Left lung (tissue), 10 donors: ENCODE measurements around the gene KIAA0232. TPM values are rescaled to one million over a fixed set of nuclear protein-coding genes. Genes with fewer than 3 reads are reported as not detected.

Experiments used
- ATAC-seq: fragments of 200-7000 bp; cut with Tn5 transposase; one replicate; pipeline ENCODE4 v1.9.1; 2020; ENCODE audit warnings: moderate library complexity
- DNase-seq, 4 donors: peaks; one replicate each; pipeline ENCODE4 v3.0.0-alpha.2; 2013 to 2020
- H3K27ac ChIP-seq, 2 donors: fragments of 200-600 bp; sonication (generic) in 1 of 2; one replicate each; pipeline versions ENCODE4 v1.5.0 to v1.8.0; 2020 to 2021
- H3K27me3 ChIP-seq, 2 donors: fragments of 200-600 bp; sonication (generic) in 1 of 2; one replicate each; pipeline versions ENCODE4 v1.5.0 to v1.8.0; 2020 to 2021
- H3K36me3 ChIP-seq, 2 donors: fragments of 200-600 bp; sonication (generic) in 1 of 2; one replicate each; pipeline versions ENCODE4 v1.5.0 to v1.8.0; 2020 to 2021
- H3K4me1 ChIP-seq, 2 donors: fragments of 200-600 bp; one replicate each; pipeline ENCODE4 v1.8.0; 2021
- H3K4me3 ChIP-seq, 2 donors: fragments of 200-600 bp; sonication (generic) in 1 of 2; one replicate each; pipeline versions ENCODE4 v1.5.0 to v1.8.0; 2020 to 2021; ENCODE audit warnings: mild to moderate bottlenecking in 1 of 2
- H3K9me3 ChIP-seq, 2 donors: fragments of 200-600 bp; sonication (generic) in 1 of 2; one replicate each; pipeline versions ENCODE4 v1.5.0 to v1.8.0; 2020 to 2021
- intact Hi-C, 2 donors: fragments of 100-400 bp; cut with DNase I; formaldehyde crosslinking; loops; one replicate each; pipeline versions ENCODE4 v1.11.2 to v1.14.2; 2022
- polyA plus RNA-seq, 6 donors: library from polyadenylated mRNA; unstranded; fragments of 120-200 nt; gene quantifications; one replicate each; pipeline ENCODE4 v1.2.1, GENCODE V29; 2013; ENCODE audit not compliant: insufficient read length in 6 of 6
- total RNA-seq, 2 donors: library from RNA; stranded (reverse); fragmentation: NEBNext Ultra II Directional; extraction: Animal tissue kit (Norgen Biotek cat#: 25700); gene quantifications; one replicate each; pipeline ENCODE4 v1.2.1, GENCODE V29; 2021
- TF ChIP-seq, protein P1 (sequence below), 2 donors: fragments of 200-600 bp; sonication (generic) in 1 of 2; IDR thresholded peaks; one replicate each; pipeline versions ENCODE4 v1.5.0 to v1.8.0; 2021; ENCODE audit warnings: antibody characterized with exemption in 2 of 2
- donor health status: DM: no; HTN: yes; CAD: no.
- donor health status: DM: no; HTN: no; CAD: no.

KIAA0232 gene
- total and polyA plus RNA-seq, 8 donors: 24.3 to 34.3 (median 29.1) TPM

GRCh38 chr4:6819295-6819694 is 36.8 kb downstream of the KIAA0232 start:
- ATAC-seq (no peak), DNase-seq (no peak)
- Histone ChIP-seq H3K9me3 (peaks cover 0 to 14% of the 10 kb centered on the region in 2 donors), H3K4me1 (no peaks in the 10 kb centered on the region), H3K27me3 (no peaks in the 10 kb centered on the region), H3K36me3 (peaks cover 0 to 4% of the 10 kb centered on the region in 2 donors), H3K27ac (no peak overlapping the region), H3K4me3 (no peak overlapping the region)
- intact Hi-C loops: no loop called here
- TF ChIP-seq, protein P1, sequence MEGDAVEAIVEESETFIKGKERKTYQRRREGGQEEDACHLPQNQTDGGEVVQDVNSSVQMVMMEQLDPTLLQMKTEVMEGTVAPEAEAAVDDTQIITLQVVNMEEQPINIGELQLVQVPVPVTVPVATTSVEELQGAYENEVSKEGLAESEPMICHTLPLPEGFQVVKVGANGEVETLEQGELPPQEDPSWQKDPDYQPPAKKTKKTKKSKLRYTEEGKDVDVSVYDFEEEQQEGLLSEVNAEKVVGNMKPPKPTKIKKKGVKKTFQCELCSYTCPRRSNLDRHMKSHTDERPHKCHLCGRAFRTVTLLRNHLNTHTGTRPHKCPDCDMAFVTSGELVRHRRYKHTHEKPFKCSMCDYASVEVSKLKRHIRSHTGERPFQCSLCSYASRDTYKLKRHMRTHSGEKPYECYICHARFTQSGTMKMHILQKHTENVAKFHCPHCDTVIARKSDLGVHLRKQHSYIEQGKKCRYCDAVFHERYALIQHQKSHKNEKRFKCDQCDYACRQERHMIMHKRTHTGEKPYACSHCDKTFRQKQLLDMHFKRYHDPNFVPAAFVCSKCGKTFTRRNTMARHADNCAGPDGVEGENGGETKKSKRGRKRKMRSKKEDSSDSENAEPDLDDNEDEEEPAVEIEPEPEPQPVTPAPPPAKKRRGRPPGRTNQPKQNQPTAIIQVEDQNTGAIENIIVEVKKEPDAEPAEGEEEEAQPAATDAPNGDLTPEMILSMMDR (IDR thresholded peaks at IDR 0.05): no peak

GRCh38 chr4:6820695-6821094 is 38.2 kb downstream of the KIAA0232 start:
- TF ChIP-seq, protein P1 (IDR thresholded peaks at IDR 0.05): no peak
- intact Hi-C loops: no loop called here
- Histone ChIP-seq H3K27ac (no peak overlapping the region), H3K4me1 (no peaks in the 10 kb centered on the region), H3K4me3 (no peak overlapping the region), H3K27me3 (no peaks in the 10 kb centered on the region), H3K9me3 (peaks cover 0 to 14% of the 10 kb centered on the region in 2 donors), H3K36me3 (peaks cover 0 to 18% of the 10 kb centered on the region in 2 donors)
- ATAC-seq: no peak
- no peak for DNase-seq

DNA sequence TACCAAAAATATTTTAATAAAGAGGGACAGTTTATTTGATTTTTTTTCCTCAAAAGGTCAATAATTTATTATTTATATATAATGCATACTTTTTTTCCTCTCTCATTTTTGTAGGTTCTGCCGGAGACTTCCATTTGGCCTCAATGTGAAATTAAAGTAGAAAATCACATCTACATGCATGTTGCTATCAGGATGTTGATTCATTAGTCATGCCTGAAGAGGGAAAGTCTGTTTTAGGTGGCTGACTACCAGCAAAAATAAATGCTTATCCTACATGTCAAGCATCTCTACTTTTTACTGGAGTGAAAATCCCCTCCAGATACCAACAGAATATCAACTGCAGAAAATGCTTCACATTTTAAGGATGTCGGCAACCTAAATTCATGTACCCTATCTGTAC is 41.5 kb downstream of the KIAA0232 start:
- TF ChIP-seq, protein P1 (IDR thresholded peaks at IDR 0.05): no peak
- intact Hi-C loops: no loop called here
- Histone ChIP-seq H3K27ac (no peak overlapping the region), H3K36me3 (peaks cover 0 to 32% of the 10 kb centered on the region in 2 donors), H3K9me3 (peaks cover 0 to 8% of the 10 kb centered on the region in 2 donors), H3K4me3 (no peak overlapping the region), H3K4me1 (no peaks in the 10 kb centered on the region), H3K27me3 (no peaks in the 10 kb centered on the region)
- DNase-seq: no peak
- ATAC-seq: no peak

DNA sequence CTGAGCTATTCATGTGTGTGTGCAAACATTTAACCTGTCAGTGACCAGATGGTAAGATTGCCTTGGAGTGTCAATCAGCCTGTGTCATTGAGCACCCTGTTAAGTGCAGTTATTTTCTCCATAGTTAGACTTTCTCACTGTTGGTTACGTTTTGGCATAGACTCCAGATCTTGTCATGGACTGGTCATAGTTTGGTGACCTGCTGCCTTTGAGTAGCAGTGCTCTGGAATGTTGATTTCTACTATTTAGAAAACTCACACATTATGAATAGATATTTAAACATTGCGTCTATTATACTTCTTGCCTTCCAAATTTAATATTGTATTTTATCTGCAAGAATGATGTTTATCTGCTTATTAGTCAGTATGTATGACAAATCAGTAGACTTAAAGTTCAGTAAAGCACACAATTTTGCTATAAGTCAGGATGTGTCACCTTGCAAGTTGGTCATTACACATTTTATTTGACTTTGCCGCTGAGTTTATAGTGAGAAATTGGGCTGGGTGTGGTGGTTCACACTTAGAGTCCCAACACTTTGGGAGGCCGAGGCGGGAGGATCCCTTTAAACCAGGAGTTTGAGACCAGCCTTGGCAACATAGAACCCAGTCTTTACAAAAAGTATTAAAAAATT is 42.4 kb downstream of the KIAA0232 start:
- Histone ChIP-seq H3K36me3 (peaks cover 0 to 39% of the 10 kb centered on the region in 2 donors), H3K4me1 (no peaks in the 10 kb centered on the region), H3K4me3 (no peak overlapping the region), H3K27ac (no peak overlapping the region), H3K27me3 (no peaks in the 10 kb centered on the region), H3K9me3 (peaks cover 0 to 8% of the 10 kb centered on the region in 2 donors)
- intact Hi-C loops: no loop called here
- ATAC-seq (no peak), DNase-seq (no peak)
- TF ChIP-seq, protein P1 (IDR thresholded peaks at IDR 0.05): no peak

DNA sequence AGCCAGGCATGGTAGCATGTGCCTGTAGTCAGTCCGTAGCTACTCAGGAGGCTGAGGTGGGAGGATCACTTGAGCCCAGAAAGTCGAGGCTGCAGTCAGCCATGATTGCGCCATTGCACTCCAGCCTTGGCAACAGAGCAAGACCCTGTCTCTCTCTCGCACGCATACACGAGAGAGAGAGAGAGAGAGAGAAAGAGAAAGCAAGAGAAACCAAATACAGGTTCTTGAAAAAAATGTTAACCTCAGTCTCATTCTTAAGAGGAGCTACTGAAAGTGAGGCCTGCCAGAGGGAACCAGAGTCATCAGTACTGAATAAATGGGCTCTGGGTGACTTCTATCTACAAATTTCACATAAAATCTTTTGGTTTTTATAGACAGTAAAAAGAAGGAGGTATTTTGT is 42.9 kb downstream of the KIAA0232 start:
- no peaks in the 10 kb centered on the region for H3K27me3 ChIP-seq
- peaks cover 0 to 43% of the 10 kb centered on the region in 2 donors for H3K36me3 ChIP-seq
- no peak for ATAC-seq
- DNase-seq: no peak
- intact Hi-C loops: no loop called here
- no peak overlapping the region for H3K4me3 ChIP-seq
- TF ChIP-seq, protein P1 (IDR thresholded peaks at IDR 0.05): no peak
- H3K9me3 ChIP-seq: peaks cover 0 to 7% of the 10 kb centered on the region in 2 donors
- no peaks in the 10 kb centered on the region for H3K4me1 ChIP-seq
- no peak overlapping the region for H3K27ac ChIP-seq
